Endodermal cell (in vitro differentiated cells): ENCODE measurements around the gene SFSWAP. TPM values are rescaled to one million over a fixed set of nuclear protein-coding genes. Genes with fewer than 3 reads are reported as not detected.

Source experiments
- DNase-seq: peaks from one replicate; pipeline ENCODE4 v3.0.0-alpha.2; 2017
- H3K27ac ChIP-seq: 2 replicates; pipeline ENCODE4 v1.5.1; 2013; ENCODE audit warnings: mild to moderate bottlenecking, low read depth, low read length, moderate library complexity
- H3K27me3 ChIP-seq: 2 replicates; pipeline ENCODE4 v1.6.1; 2013; ENCODE audit warnings: mild to moderate bottlenecking, low read length, moderate library complexity; ENCODE audit not compliant: insufficient read depth, control insufficient read depth, poor library complexity, severe bottlenecking
- H3K36me3 ChIP-seq: 2 replicates; pipeline ENCODE4 v1.7.0; 2013; ENCODE audit warnings: mild to moderate bottlenecking, low read length, moderate library complexity; ENCODE audit not compliant: control insufficient read depth, insufficient read depth
- H3K4me1 ChIP-seq: one replicate; pipeline ENCODE4 v1.7.0; 2013; ENCODE audit warnings: low read length; ENCODE audit not compliant: control insufficient read depth, insufficient read depth
- H3K4me3 ChIP-seq: 2 replicates; pipeline ENCODE4 v1.5.1; 2013; ENCODE audit warnings: mild to moderate bottlenecking, low read length, moderate library complexity
- H3K9ac ChIP-seq: 2 replicates; pipeline ENCODE4 v1.6.1; 2013; ENCODE audit warnings: mild to moderate bottlenecking, low read length, moderate library complexity; ENCODE audit not compliant: poor library complexity, severe bottlenecking; ENCODE audit errors: extremely low read depth
- H3K9me3 ChIP-seq: 2 replicates; pipeline ENCODE4 v1.6.1; 2013; ENCODE audit warnings: mild to moderate bottlenecking, low read length, moderate library complexity; ENCODE audit not compliant: control insufficient read depth
- H3K27ac Mint-ChIP-seq: 2 replicates; pipeline ENCODE4 v1.8.0; 2020; ENCODE audit warnings: mixed read lengths
- H3K27me3 Mint-ChIP-seq: 2 replicates; pipeline ENCODE4 v1.8.0; 2021; ENCODE audit warnings: mild to moderate bottlenecking, mixed read lengths; ENCODE audit not compliant: insufficient read depth
- H3K36me3 Mint-ChIP-seq: 2 replicates; pipeline ENCODE4 v1.8.0; 2020; ENCODE audit warnings: low read depth, mixed read lengths
- H3K4me1 Mint-ChIP-seq: 2 replicates; pipeline ENCODE4 v1.8.0; 2020; ENCODE audit warnings: mixed read lengths
- H3K4me3 Mint-ChIP-seq: 2 replicates; pipeline ENCODE4 v1.8.0; 2020; ENCODE audit warnings: mild to moderate bottlenecking, moderate library complexity, mixed read lengths
- H3K9me3 Mint-ChIP-seq: 2 replicates; pipeline ENCODE4 v1.8.0; 2020; ENCODE audit warnings: mild to moderate bottlenecking, mixed read lengths
- CTCF ChIP-seq: fragments of 200-600 bp; sonication (generic); conservative IDR thresholded peaks from 2 replicates; pipeline ENCODE4 v1.5.0; 2021; ENCODE audit warnings: antibody characterized with exemption, mild to moderate bottlenecking
- WGBS, 2 experiments: methylation state at CpG; one replicate each; pipeline versions ENCODE4 v1.1.5 to v1.1.7; 2013; ENCODE audit warnings: missing lambda C conversion rate in 2 of 2, mixed read lengths in 1 of 2; ENCODE audit not compliant: insufficient coverage in 1 of 2, insufficient read length in 1 of 2; 5-methylcytosine and 5-hydroxymethylcytosine counted together
- total RNA-seq, 2 donors: library from RNA; stranded (reverse); fragmentation: NEBNext Ultra II Directional in 1 of 2; extraction: Animal tissue kit (Norgen Biotek cat#: 25700) in 1 of 2; gene quantifications; 2 replicates in 1 of 2; 3 replicates in 1 of 2; pipeline ENCODE4 v1.2.1, GENCODE V29; 2021

Gene SFSWAP
- total RNA-seq, 2 donors from 2014 or later, result 50.0 to 52.3 TPM

GRCh38 chr12:131793243-131794022 lies 82.5 kb downstream of the SFSWAP start:
- H3K4me1 Mint-ChIP-seq, result peaks cover 6% of the 10 kb centered on the region
- H3K4me3 ChIP-seq, result no peak overlapping the region
- no peaks in the 10 kb centered on the region for H3K27me3 ChIP-seq
- H3K27ac Mint-ChIP-seq, result peak overlapping the region; percentile 26
- H3K9me3 Mint-ChIP-seq, result peaks cover 6% of the 10 kb centered on the region
- H3K36me3 ChIP-seq, result peaks cover 50% of the 10 kb centered on the region
- DNase-seq, result no peak
- no peak overlapping the region for H3K9ac ChIP-seq
- H3K36me3 Mint-ChIP-seq, result peaks cover 73% of the 10 kb centered on the region
- WGBS, 2 experiments, result 87 to 90% methylated on average over 16 to 19 of the region's 19 CpGs
- no peak overlapping the region for H3K27ac ChIP-seq
- H3K9me3 ChIP-seq, result no peaks in the 10 kb centered on the region
- H3K27me3 Mint-ChIP-seq, result no peaks in the 10 kb centered on the region
- H3K4me3 Mint-ChIP-seq, result no peak overlapping the region
- TF ChIP-seq CTCF, result no peak
- H3K4me1 ChIP-seq, result peaks cover 4% of the 10 kb centered on the region

DNA sequence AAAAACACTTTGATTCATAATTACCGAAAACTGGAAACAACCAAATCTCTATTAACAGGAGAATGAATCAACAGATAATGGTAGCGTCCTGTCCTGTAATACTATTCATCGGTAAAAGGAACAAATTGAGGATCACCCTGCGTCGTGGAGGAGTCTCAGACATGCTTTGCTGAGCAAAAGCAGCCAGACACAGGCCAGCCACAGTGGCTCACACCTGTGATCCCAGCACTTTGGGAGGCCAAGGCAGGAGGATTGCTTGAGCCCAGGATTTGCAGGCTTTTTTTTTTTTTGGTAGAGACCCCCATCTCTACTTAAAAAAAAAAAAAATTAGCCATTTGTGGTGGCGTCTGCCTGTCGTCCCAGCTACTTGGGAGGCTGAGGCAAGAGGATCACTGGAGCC lies 83.2 kb downstream of the SFSWAP start:
- no peak overlapping the region for H3K4me3 ChIP-seq
- H3K27ac Mint-ChIP-seq, result peak overlapping the region; percentile 26
- H3K4me1 ChIP-seq, result peaks cover 4% of the 10 kb centered on the region
- H3K27me3 Mint-ChIP-seq, result no peaks in the 10 kb centered on the region
- peaks cover 6% of the 10 kb centered on the region for H3K4me1 Mint-ChIP-seq
- peaks cover 48% of the 10 kb centered on the region for H3K36me3 ChIP-seq
- 93 to 100% methylated on average over 4 to 7 of the region's 7 CpGs for WGBS, 2 experiments
- H3K27me3 ChIP-seq, result no peaks in the 10 kb centered on the region
- no peak for TF ChIP-seq CTCF
- no peak overlapping the region for H3K4me3 Mint-ChIP-seq
- no peak overlapping the region for H3K9ac ChIP-seq
- H3K9me3 ChIP-seq, result no peaks in the 10 kb centered on the region
- H3K9me3 Mint-ChIP-seq, result peaks cover 6% of the 10 kb centered on the region
- H3K36me3 Mint-ChIP-seq, result peaks cover 71% of the 10 kb centered on the region
- H3K27ac ChIP-seq, result no peak overlapping the region
- DNase-seq, result no peak

GRCh38 chr12:131794573-131794972 lies 83.7 kb downstream of the SFSWAP start:
- no peak overlapping the region for H3K27ac ChIP-seq
- no peak for DNase-seq
- Mint-ChIP-seq H3K27me3 (no peaks in the 10 kb centered on the region), H3K27ac (no peak overlapping the region), H3K4me3 (no peak overlapping the region), H3K4me1 (peaks cover 6% of the 10 kb centered on the region), H3K9me3 (peaks cover 6% of the 10 kb centered on the region), H3K36me3 (peaks cover 70% of the 10 kb centered on the region)
- H3K27me3 ChIP-seq, result no peaks in the 10 kb centered on the region
- H3K4me1 ChIP-seq, result peaks cover 4% of the 10 kb centered on the region
- H3K9ac ChIP-seq, result no peak overlapping the region
- H3K36me3 ChIP-seq, result peaks cover 44% of the 10 kb centered on the region
- no peak for TF ChIP-seq CTCF
- no peak overlapping the region for H3K4me3 ChIP-seq
- H3K9me3 ChIP-seq, result no peaks in the 10 kb centered on the region
- WGBS, 2 experiments, result 93 to 98% methylated on average over 10 of the region's 10 CpGs
